Measurements from ENCODE around the gene TOPBP1. TPM values are rescaled to one million over a fixed set of nuclear protein-coding genes. Genes with fewer than 3 reads are reported as not detected.

The TOPBP1 gene
- total and polyA plus RNA-seq, 2 of the 8 experiments (the other 6 are each of a cell fraction or from before 2014, with no cell fraction given) = 19.7 to 35.9 TPM

DNA sequence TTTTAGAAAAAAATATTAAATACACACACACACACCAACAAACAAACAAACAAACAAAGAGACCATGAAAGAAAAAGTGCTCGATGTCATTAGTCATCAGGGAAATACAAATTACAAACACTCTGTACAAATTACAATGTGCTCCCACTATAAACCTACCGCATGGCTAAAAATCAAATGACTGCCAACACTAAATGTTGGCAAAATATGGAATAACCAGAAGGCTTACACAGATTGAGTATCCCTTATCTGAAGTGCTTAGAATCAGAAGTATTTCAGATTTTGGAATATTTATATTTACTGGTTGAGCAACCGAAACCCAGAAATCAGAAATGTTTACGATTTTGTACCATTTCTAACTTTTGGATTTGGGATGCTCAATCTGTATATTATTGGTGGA, 54.8 kb downstream of the TOPBP1 start:
- H3K79me2 ChIP-seq (ENCODE audit: control insufficient read depth in 1 of 2, insufficient read depth in 2 of 2, low read length in 2 of 2) = no peaks in the 10 kb centered on the region
- H3K27ac ChIP-seq (ENCODE audit: low read depth, low read length) = no peak overlapping the region
- no peak overlapping the region for H2AK5ac ChIP-seq (ENCODE audit: low read depth, low read length)
- H3K56ac ChIP-seq (replicated peaks; ENCODE audit: insufficient read length, low read depth, low read length) = no peak overlapping the region
- H3K79me1 ChIP-seq (ENCODE audit: low read depth, low read length) = no peaks in the 10 kb centered on the region
- no peak overlapping the region for H3K4ac ChIP-seq (replicated peaks; ENCODE audit: insufficient read length, low read depth, low read length)
- no peak overlapping the region for H4K5ac ChIP-seq (ENCODE audit: insufficient read length, low read depth, low read length)
- no peaks in the 10 kb centered on the region for H3K9me3 ChIP-seq (ENCODE audit: insufficient read depth in 2 of 2, low read depth in 1 of 2, low read length in 1 of 2)
- WGBS, 2 experiments (ENCODE audit: extremely low coverage in 1 of 2, insufficient coverage in 1 of 2, insufficient read length in 1 of 2, insufficient replicate concordance in 2 of 2, low coverage in 1 of 2, low lambda C conversion rate in 2 of 2, missing lambda C conversion rate in 1 of 2) = 87% methylated on average over 4 of the region's 4 CpGs; no CpG with 5 or more reads in 1 of the 2 experiments
- H3K23ac ChIP-seq (ENCODE audit: insufficient read length) = no peak overlapping the region
- no peaks in the 10 kb centered on the region for H4K20me1 ChIP-seq (replicated peaks in 1 of 2; ENCODE audit: control insufficient read depth in 1 of 2, insufficient read depth in 2 of 2, low read length in 2 of 2)
- no peak overlapping the region for H2AFZ ChIP-seq (ENCODE audit: low read length)
- H3K14ac ChIP-seq (ENCODE audit: insufficient read length) = no peak overlapping the region
- no peak overlapping the region for H3K9ac ChIP-seq (replicated peaks in 1 of 4; ENCODE audit: extremely low read depth in 1 of 4, low read depth in 3 of 4, low read length in 3 of 4)
- H2BK15ac ChIP-seq (ENCODE audit: low read length) = no peak overlapping the region
- DNase-seq (ENCODE audit: low read depth in 1 of 2, low spot score in 2 of 2) (no peak), FAIRE-seq (no peak)
- H2BK20ac ChIP-seq (ENCODE audit: low read length) = no peak overlapping the region
- no peak overlapping the region for H3K18ac ChIP-seq (ENCODE audit: extremely low read depth, low read length)
- no peak overlapping the region for H4K8ac ChIP-seq (ENCODE audit: extremely low read depth, insufficient read depth, low read length)
- no peak overlapping the region for H2BK5ac ChIP-seq (ENCODE audit: low read depth, low read length)
- no peaks in the 10 kb centered on the region for H3K23me2 ChIP-seq (ENCODE audit: low read depth, low read length)
- no peak overlapping the region for H4K91ac ChIP-seq (replicated peaks; ENCODE audit: insufficient read length, low read length)
- peaks cover 0 to 51% (median 23%) of the 10 kb centered on the region in 4 experiments; a peak in 4 of 8 replicates for H3K36me3 ChIP-seq (ENCODE audit: control insufficient read depth in 2 of 4, insufficient read depth in 4 of 4, low read length in 3 of 4)
- ChIA-PET POLR2A (ENCODE audit: partially characterized antibody) (interaction anchor here (1.1 kb wide), 1 partner anchor 14 kb away, joined by 3 read pairs; no protein-coding TSS in a partner anchor), CTCF (ENCODE audit: partially characterized antibody) (interaction anchor here (0.9 kb wide), 1 partner anchor 28 kb away, joined by 3 read pairs; no protein-coding TSS in a partner anchor)
- no peaks in the 10 kb centered on the region for H3K27me3 ChIP-seq (replicated peaks in 1 of 4; ENCODE audit: control insufficient read depth in 3 of 4, extremely low read depth in 1 of 4, insufficient read depth in 3 of 4, low read length in 3 of 4)
- H3K4me2 ChIP-seq (ENCODE audit: insufficient read depth in 1 of 2, low read depth in 2 of 2, low read length in 2 of 2) = no peak overlapping the region
- no peaks in the 10 kb centered on the region for H3K4me1 ChIP-seq (replicated peaks in 1 of 4; ENCODE audit: control insufficient read depth in 3 of 4, insufficient read depth in 4 of 4, low read length in 3 of 4)
- H2BK120ac ChIP-seq (replicated peaks; ENCODE audit: low read depth, low read length) = no peak overlapping the region
- TF ChIP-seq RAD21 (IDR thresholded peaks at IDR 0.05 in 1 of 2, conservative IDR thresholded peaks at IDR 0.05 in 1 of 2; ENCODE audit: low read depth in 2 of 2, low read length in 2 of 2) (no peak), SAP30 (IDR thresholded peaks at IDR 0.05; ENCODE audit: insufficient read depth, insufficient replicate concordance, low read length) (no peak), TCF12 (IDR thresholded peaks at IDR 0.05; ENCODE audit: low read depth, low read length) (no peak), CEBPB (IDR thresholded peaks at IDR 0.05; ENCODE audit: low read depth, low read length) (no peak), SP4 (IDR thresholded peaks at IDR 0.05; ENCODE audit: low read length) (no peak), GABPA (IDR thresholded peaks at IDR 0.05; ENCODE audit: borderline replicate concordance, insufficient read depth, low read length) (no peak)
- H3K4me3 ChIP-seq (ENCODE audit: extremely low read depth in 1 of 4, insufficient read depth in 2 of 4, low read depth in 3 of 4, low read length in 4 of 4) = no peak overlapping the region
- H2BK12ac ChIP-seq (ENCODE audit: low read depth, low read length) = no peak overlapping the region

Measured in H1 (cell line).